ENCODE results near the gene NIP7. TPM values are rescaled to one million over a fixed set of nuclear protein-coding genes. Genes with fewer than 3 reads are reported as not detected.

Gene NIP7
- total and polyA plus RNA-seq, 2 of the 8 experiments (the other 6 are each of a cell fraction or from before 2014, with no cell fraction given), result 14.5 to 52.2 TPM

GRCh38 chr16:69321080-69321479 is 18.5 kb upstream of the NIP7 start (continued):
- TF ChIP-seq RAD21 (IDR thresholded peaks at IDR 0.05 in 1 of 2, conservative IDR thresholded peaks at IDR 0.05 in 1 of 2; ENCODE audit: low read depth in 2 of 2, low read length in 2 of 2) (no peak), PHF8 (conservative IDR thresholded peaks at IDR 0.05; ENCODE audit: low read depth, low read length) (no peak)
